Neural progenitor cell (in vitro differentiated cells): ENCODE data around the gene EXOSC5.

Source experiments
- CTCF ChIP-seq: fragments of 200-600 bp; sonication (generic); IDR thresholded peaks from 2 replicates; pipeline ENCODE4 v1.5.1; 2017; ENCODE audit warnings: antibody characterized with exemption, mild to moderate bottlenecking
- EZH2 ChIP-seq: fragments of 200-600 bp; sonication (generic); IDR thresholded peaks from 2 replicates; pipeline ENCODE4 v1.6.1; 2017; ENCODE audit warnings: antibody characterized with exemption, mild to moderate bottlenecking, moderate library complexity

GRCh38 chr19:41339936-41340335, 57.2 kb downstream of the EXOSC5 start:
- no peak for TF ChIP-seq CTCF
- TF ChIP-seq EZH2 = no peak
